Chondrocyte (in vitro differentiated cells): ENCODE data around the gene AFF2. TPM values are rescaled to one million over a fixed set of nuclear protein-coding genes. Genes with fewer than 3 reads are reported as not detected.

Experiments used
- DNase-seq: peaks from one replicate; pipeline ENCODE4 v3.0.0; 2021; ENCODE audit warnings: mixed read lengths, low spot score
- H3K27ac Mint-ChIP-seq: one replicate; pipeline ENCODE4 v1.8.0; 2021; ENCODE audit warnings: mild to moderate bottlenecking, moderate library complexity, mixed read lengths; ENCODE audit not compliant: unreplicated experiment
- H3K27me3 Mint-ChIP-seq: 2 replicates; pipeline ENCODE4 v1.8.0; 2021; ENCODE audit warnings: low read depth, mixed read lengths
- H3K36me3 Mint-ChIP-seq: 2 replicates; pipeline ENCODE4 v1.8.0; 2021; ENCODE audit warnings: low read depth, mixed read lengths
- H3K4me1 Mint-ChIP-seq: 2 replicates; pipeline ENCODE4 v1.8.0; 2021; ENCODE audit warnings: low read depth, mild to moderate bottlenecking, mixed read lengths
- H3K4me3 Mint-ChIP-seq: one replicate; pipeline ENCODE4 v1.8.0; 2021; ENCODE audit warnings: mild to moderate bottlenecking, moderate library complexity, mixed read lengths; ENCODE audit not compliant: unreplicated experiment
- H3K9me3 Mint-ChIP-seq: 2 replicates; pipeline ENCODE4 v1.8.0; 2021; ENCODE audit warnings: low read depth, mixed read lengths
- total RNA-seq: library from RNA; stranded (reverse); gene quantifications from 3 replicates; pipeline ENCODE4 v1.2.1, GENCODE V29; 2021
- TF ChIP-seq, protein P1 (sequence below): fragments of 200-600 bp; sonication (generic); IDR thresholded peaks from 2 replicates; pipeline ENCODE4 v1.5.0; 2021; ENCODE audit warnings: antibody characterized with exemption, mild to moderate bottlenecking, moderate library complexity

Gene AFF2
- total RNA-seq, 1 donor from 2014 or later = 22.4 TPM

GRCh38 chrX:148956352-148956751 is 455.9 kb downstream of the AFF2 start:
- H3K27me3 Mint-ChIP-seq = no peaks in the 10 kb centered on the region
- no peak for DNase-seq
- TF ChIP-seq, protein P1, sequence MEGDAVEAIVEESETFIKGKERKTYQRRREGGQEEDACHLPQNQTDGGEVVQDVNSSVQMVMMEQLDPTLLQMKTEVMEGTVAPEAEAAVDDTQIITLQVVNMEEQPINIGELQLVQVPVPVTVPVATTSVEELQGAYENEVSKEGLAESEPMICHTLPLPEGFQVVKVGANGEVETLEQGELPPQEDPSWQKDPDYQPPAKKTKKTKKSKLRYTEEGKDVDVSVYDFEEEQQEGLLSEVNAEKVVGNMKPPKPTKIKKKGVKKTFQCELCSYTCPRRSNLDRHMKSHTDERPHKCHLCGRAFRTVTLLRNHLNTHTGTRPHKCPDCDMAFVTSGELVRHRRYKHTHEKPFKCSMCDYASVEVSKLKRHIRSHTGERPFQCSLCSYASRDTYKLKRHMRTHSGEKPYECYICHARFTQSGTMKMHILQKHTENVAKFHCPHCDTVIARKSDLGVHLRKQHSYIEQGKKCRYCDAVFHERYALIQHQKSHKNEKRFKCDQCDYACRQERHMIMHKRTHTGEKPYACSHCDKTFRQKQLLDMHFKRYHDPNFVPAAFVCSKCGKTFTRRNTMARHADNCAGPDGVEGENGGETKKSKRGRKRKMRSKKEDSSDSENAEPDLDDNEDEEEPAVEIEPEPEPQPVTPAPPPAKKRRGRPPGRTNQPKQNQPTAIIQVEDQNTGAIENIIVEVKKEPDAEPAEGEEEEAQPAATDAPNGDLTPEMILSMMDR = no peak
- H3K9me3 Mint-ChIP-seq = peaks cover 11% of the 10 kb centered on the region
- no peak overlapping the region for H3K27ac Mint-ChIP-seq
- H3K36me3 Mint-ChIP-seq = no peaks in the 10 kb centered on the region
- no peaks in the 10 kb centered on the region for H3K4me1 Mint-ChIP-seq
- H3K4me3 Mint-ChIP-seq = no peak overlapping the region

DNA sequence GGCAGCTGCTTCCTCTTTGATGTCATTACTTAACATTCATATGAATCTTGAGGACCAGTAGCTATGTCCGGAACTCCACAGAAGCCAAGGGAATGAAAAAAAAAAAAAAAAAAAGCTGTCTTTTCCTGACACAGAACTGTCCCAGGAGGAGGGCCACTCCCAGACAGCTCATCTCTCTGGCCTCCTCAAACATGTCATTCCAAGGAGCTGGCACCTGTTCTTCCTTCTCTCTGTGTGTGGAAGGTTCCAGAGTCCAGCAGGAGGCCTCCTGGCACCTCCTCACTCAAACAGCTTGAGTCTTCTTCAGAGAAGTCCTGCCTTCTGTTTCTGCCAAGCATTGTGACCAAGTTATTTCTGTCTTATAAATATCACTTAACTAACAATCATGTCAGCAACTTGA is 458.5 kb downstream of the AFF2 start:
- Mint-ChIP-seq H3K36me3 (peaks cover 1% of the 10 kb centered on the region), H3K4me1 (no peaks in the 10 kb centered on the region), H3K4me3 (no peak overlapping the region), H3K9me3 (peaks cover 15% of the 10 kb centered on the region), H3K27ac (no peak overlapping the region), H3K27me3 (no peaks in the 10 kb centered on the region)
- DNase-seq = no peak
- TF ChIP-seq, protein P1 = no peak

GRCh38 chrX:148960060-148960459 is 459.6 kb downstream of the AFF2 start:
- Mint-ChIP-seq H3K27ac (no peak overlapping the region), H3K4me1 (no peaks in the 10 kb centered on the region), H3K4me3 (no peak overlapping the region), H3K9me3 (peaks cover 15% of the 10 kb centered on the region), H3K27me3 (no peaks in the 10 kb centered on the region), H3K36me3 (peaks cover 1% of the 10 kb centered on the region)
- TF ChIP-seq, protein P1 = no peak
- DNase-seq = no peak

- peaks cover 4% of the 10 kb centered on the region for H3K36me3 Mint-ChIP-seq
- no peak overlapping the region for H3K27ac Mint-ChIP-seq
- no peaks in the 10 kb centered on the region for H3K27me3 Mint-ChIP-seq
- no peak overlapping the region for H3K4me3 Mint-ChIP-seq
- no peak for DNase-seq
- H3K9me3 Mint-ChIP-seq = peaks cover 9% of the 10 kb centered on the region
- no peaks in the 10 kb centered on the region for H3K4me1 Mint-ChIP-seq
- TF ChIP-seq, protein P1 = no peak
Measured at GRCh38 chrX:148961985-148962384, 461.6 kb downstream of the AFF2 start.

DNA sequence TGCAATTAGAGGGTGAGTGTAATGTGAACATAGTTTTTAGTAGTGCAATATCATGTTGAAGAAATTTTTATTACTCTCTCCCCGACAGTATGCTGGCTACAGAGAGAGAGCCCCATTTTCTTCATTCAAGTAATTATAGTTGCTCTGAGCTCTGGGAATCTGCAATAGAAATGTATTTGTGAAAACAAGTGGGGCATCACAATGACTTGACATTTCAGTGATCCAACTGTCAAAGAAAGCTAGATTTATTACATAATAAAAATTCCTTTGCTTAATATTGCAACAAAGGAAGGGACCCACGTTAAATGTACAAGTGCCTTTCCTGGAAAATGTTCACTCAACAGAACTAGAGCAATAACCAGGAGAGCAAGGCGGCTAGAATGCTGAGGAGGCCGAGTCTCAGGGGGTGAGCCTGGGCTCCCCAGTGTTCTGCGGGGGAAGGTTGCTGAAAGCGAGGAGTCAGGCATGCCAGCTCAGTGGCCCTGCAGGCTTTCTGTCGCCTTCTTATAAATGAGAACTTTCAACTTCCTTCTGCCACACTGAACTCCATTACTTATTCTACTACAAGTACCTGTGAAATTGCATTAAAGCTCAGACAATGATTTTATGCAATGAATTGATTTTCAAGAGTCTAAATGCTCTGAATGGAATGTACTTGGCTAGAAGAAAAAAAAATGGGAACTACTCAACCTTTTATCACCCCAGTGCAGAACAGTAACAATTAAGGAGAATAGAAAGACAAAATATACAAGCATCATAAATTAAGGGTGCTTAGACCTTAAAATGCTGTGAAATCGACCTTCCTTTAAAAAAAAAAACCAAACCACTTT is 476.4 kb downstream of the AFF2 start:
- no peaks in the 10 kb centered on the region for H3K27me3 Mint-ChIP-seq
- no peak overlapping the region for H3K27ac Mint-ChIP-seq

More for the DNA sequence above, 476.4 kb downstream of the AFF2 start:
- H3K4me3 Mint-ChIP-seq = no peak overlapping the region
- peaks cover 10% of the 10 kb centered on the region for H3K9me3 Mint-ChIP-seq
- peaks cover 3% of the 10 kb centered on the region for H3K36me3 Mint-ChIP-seq
- peaks cover 9% of the 10 kb centered on the region for H3K4me1 Mint-ChIP-seq
- TF ChIP-seq, protein P1 = no peak
- no peak for DNase-seq
